Fibroblast of skin of left quadriceps (primary cell): ENCODE measurements around the gene SIAH2.

Experiments used
- DNase-seq, 2 experiments: peaks; one replicate each; pipeline ENCODE4 v3.0.0-alpha.2; 2013; ENCODE audit warnings: low read depth in 2 of 2

The SIAH2 gene

GRCh38 chr3:150775001-150775599 is 12.1 kb upstream of the SIAH2 start:
- peak in 1 of 2 experiments; percentile 29 for DNase-seq

DNA sequence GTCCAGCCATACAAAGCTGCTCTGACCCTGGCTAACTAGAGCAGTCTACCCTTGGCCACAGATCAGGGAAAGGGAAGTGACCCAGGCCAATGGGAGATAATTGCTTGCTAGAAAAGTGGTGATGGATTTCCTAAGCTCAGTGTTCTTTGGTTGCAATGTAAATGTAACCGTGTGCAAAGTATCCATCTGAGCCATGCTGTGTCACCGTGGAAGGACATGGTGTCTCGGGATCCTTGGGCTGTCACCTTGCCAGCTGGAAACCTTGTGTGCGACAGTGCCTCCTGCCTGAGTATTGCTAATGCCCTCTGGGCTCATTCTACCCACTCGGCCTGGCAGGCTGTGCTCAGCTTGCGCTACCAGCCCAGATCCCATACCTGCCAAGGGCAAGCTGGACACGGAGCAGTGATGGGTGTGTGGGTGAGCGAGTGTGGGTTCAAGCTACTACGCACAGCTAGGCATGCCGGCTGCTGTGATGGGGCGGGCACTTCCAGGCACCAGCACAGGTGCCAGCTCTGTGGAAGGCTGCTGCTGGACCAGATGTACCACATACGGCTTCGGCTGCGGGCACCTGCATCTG is 10.7 kb upstream of the SIAH2 start:
- no peak for DNase-seq

- DNase-seq, result no peak
Measured at GRCh38 chr3:150771600-150771999, 8.6 kb upstream of the SIAH2 start.

DNA sequence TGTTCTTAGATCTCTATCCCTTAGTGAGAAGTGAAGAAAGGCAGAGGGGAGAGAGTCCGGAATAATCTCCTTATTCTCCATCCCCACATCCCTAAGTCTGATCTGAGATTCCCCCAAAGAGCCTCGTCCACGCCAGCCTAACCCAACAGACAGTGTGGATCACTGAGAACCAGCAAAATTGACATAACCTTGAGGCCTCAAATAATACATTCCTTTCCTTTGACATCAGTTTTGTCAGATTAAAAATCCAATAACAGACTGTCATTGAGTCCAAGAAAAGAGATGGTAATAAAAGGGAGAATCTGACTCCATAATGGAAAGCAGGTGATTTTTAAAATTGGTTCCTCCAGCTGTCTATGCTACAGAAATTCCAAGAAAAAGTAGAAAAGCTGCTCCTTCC is 7.7 kb upstream of the SIAH2 start:
- no peak for DNase-seq

DNA sequence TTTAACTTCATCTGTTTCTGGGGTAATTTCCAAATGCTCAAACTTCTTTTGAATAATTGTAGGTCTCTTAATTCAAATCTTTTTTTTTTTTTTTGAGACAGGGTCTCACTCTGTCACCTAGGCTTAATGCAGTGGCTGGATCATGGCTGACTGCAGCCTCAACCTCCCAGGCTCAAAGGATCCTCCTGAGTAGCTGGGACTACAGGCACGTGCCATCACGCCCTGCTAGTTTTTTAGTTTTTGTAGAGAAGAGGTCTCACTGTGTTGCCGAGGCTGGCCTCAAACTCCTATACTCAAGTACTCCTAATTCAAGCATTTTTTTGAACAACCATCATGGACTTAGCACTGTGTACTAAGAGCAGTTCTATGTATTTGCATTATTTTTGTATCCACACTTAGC is 3.8 kb upstream of the SIAH2 start:
- no peak for DNase-seq

DNA sequence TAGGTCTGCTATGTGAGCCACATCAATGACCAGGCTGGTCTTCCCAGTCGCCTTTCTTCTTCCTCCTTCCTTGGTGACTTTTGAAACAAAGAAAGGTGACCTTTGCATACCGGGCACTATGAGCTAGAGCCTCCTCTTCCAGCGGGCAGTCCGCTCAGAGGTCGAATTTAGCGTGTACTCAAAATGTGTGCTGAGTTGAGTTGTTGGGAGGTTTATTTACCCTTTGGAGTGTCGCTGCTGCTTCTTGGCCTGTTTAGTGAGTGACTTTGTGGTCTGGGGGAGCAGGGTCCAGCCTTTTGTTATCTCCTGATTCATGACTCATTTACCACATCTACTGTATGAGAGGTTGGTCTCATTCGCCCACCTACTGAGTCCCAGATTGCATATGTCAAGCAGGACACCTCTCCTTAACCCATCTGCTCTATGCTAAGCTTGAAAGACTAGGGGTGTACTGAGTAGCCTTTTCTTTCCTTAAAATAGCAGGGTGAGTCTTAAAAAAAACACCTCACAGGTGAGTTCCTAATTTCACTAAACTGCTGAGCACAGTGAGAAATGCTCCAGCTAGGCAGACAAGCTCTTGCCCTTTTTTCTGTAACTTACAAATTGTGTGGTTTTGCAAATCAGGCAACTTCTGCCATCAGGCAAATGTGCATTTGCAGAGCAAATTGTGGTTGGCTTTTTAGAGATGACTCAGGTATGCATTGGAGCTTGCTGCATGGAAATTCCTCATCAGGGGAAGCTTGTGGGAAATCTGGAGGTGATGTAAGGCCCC is 3.2 kb upstream of the SIAH2 start:
- peak; percentile 51 to 53 for DNase-seq

GRCh38 chr3:150764967-150765366 is 2.0 kb upstream of the SIAH2 start:
- DNase-seq, result no peak

GRCh38 chr3:150764566-150764965 is 1.6 kb upstream of the SIAH2 start:
- no peak for DNase-seq

DNA sequence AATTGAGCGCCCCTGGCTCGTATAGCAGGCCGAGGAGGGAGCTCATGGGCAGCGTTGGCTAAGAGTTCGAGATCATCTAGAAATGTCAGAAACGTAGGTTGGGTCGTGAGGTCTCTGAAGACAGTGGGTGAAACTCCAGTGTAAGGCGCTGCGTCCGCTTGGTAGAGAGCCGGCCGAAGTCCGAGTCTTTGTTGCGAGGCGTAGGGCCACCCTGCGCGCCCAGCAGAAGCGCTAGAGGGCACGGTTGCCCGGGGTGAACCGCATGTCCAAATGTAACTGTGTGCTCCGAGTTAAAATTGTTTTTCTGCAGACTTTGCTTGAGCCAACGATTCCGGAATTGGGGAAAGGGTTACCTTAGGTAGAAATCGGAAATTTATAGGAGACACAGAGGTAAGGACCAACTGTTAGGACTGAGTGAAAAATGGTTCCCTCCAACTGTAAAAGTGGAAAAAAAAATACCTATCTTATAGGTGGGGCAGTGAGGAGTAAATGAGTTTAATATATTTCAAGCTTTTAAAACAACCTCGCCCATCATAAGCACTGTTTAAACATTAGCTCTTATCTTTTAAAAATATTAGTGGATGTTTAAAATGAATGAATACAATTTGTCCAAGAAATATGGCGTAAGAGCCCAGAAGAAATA is 993 bp upstream of the SIAH2 start:
- no peak for DNase-seq

DNA sequence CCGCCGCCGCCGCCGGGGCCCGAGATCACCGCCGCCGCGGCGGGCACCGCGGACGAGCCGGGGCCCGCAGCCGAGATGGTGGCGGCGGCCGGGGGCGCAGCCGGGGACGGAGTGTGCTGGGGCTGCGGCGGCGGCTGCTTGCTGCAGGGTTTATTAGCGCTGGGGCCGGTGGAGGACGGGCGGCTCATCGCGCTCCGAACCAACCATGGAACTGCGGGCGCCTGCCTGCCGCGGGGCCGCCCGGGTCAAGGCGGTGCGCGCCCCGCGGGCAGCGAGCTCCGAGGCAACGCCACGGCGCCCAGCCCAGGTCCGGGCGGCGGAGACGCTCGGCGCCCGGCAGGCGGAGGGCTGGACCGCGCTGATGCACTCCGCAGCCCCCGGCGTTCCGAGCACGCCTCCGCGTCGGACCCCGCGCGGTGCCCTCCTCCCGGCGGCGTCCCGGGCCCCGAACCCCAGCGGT is 277 bp downstream of the SIAH2 start:
- no peak for DNase-seq

DNA sequence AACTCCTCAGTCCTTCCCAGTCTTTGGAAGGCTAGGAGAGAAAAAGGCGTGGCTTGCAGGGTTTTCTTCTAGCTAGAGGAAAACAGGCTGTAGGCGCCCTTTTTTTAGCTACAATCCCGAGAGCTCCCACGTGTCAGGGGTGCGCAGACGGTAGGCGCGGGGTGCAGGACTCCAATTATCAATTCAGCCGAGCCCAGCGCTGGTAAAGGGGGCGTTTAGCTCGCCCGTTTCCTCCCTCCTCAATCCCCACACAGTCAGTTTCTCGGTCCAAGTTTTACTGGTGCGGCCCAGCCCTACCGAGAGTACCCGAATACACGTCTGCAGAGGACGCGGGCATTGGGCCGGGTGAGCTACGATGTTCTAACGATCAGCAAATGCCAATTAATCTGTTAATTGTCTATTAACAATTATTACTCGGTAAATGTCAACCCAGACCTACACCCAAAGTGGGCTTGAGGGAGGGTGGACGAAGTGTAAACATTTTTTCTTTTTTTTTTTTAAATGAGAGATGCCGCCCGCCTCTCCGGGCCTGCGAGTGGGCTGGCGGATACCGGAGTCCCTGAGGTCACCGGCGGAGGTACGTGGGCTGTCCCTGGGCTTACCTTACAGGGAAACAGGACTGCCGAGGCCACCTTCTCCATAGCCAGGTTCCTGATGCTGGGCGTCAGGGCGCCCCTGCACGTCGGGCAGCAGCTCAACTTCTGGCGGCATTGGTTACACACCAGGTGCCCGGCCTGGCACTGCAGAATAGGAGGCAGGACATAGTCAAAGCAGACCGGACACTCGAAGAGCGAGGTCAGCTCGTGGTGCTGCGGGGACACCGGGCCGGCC is 923 bp downstream of the SIAH2 start:
- DNase-seq, result no peak

GRCh38 chr3:150760431-150761200 is 2.4 kb downstream of the SIAH2 start:
- DNase-seq, result no peak

- DNase-seq, result no peak
Measured at GRCh38 chr3:150759947-150760346, 3.0 kb downstream of the SIAH2 start.

- no peak for DNase-seq
Measured at GRCh38 chr3:150759319-150759718, 3.6 kb downstream of the SIAH2 start.

- no peak for DNase-seq
Measured at GRCh38 chr3:150757768-150758167, 5.2 kb downstream of the SIAH2 start.

GRCh38 chr3:150757364-150757763 is 5.6 kb downstream of the SIAH2 start:
- no peak for DNase-seq

- DNase-seq, result no peak
Measured at GRCh38 chr3:150756491-150757059, 6.4 kb downstream of the SIAH2 start.

- DNase-seq, result no peak
Measured at GRCh38 chr3:150755902-150756301, 7.1 kb downstream of the SIAH2 start.

GRCh38 chr3:150754896-150755295 is 8.1 kb downstream of the SIAH2 start:
- DNase-seq, result no peak

- DNase-seq, result no peak
Measured at GRCh38 chr3:150751781-150752263, 11.1 kb downstream of the SIAH2 start.
